Sigmoid colon (tissue), 4 donors: ENCODE measurements around the gene ANKRD18B.
"Not testable (repeated sequence)": the region's sequence is repeated elsewhere in the genome, so short reads cannot be mapped to it uniquely, and the experiment has no call there.

Source experiments
- CTCF ChIP-seq, 4 experiments: fragments of 450-650 bp in 3 of 4; fragments of 200-600 bp in 1 of 4; IDR thresholded peaks; one replicate each; pipeline ENCODE4 v1.5.1; 2016 to 2019; ENCODE audit warnings: antibody characterized with exemption in 4 of 4, mild to moderate bottlenecking in 3 of 4, moderate library complexity in 2 of 4
- EP300 ChIP-seq, 4 donors: sonication (generic); formaldehyde crosslinking; IDR thresholded peaks; one replicate each; pipeline ENCODE4 v1.6.1; 2017; ENCODE audit warnings: antibody characterized with exemption in 4 of 4
- POLR2A ChIP-seq, 2 donors: fragments of 450-650 bp; IDR thresholded peaks; one replicate each; pipeline ENCODE4 v1.6.1; 2016; ENCODE audit warnings: antibody characterized with exemption in 2 of 2, mild to moderate bottlenecking in 2 of 2, moderate library complexity in 2 of 2
- POLR2AphosphoS5 ChIP-seq, 4 donors: sonication (generic); formaldehyde crosslinking; IDR thresholded peaks; one replicate each; pipeline ENCODE4 v1.6.1; 2017; ENCODE audit warnings: antibody characterized with exemption in 4 of 4

- not testable (repeated sequence) for TF ChIP-seq CTCF, POLR2A, POLR2AphosphoS5, EP300 (IDR thresholded peaks at IDR 0.05)
Measured at GRCh38 chr9:33587799-33588198, 63.7 kb downstream of the ANKRD18B start.
